ENCODE data around the gene FBXW12. TPM values are rescaled to one million over a fixed set of nuclear protein-coding genes. Genes with fewer than 3 reads are reported as not detected.
"Not testable (repeated sequence)": the region's sequence is repeated elsewhere in the genome, so short reads cannot be mapped to it uniquely, and the experiment has no call there.

Gene FBXW12
- total RNA-seq, 4 donors from 2014 or later = not detected

GRCh38 chr3:48395714-48396113, 23.7 kb downstream of the FBXW12 start:
- peak in 1 of 2 donors; percentile 65 for DNase-seq (ENCODE audit: low spot score in 2 of 2)
- intact Hi-C loops (cut with DNase I; ENCODE audit: low total_unique reads) = loop anchor here (5.0 kb wide), 1 partner anchor 118 kb away; no protein-coding TSS in a partner anchor
- 75 to 77% methylated on average over 3 of the region's 3 CpGs for WGBS, 2 donors
- no peak overlapping the region for H3K4me3 ChIP-seq (ENCODE audit: low read depth, poor library complexity, severe bottlenecking)
- no peak for TF ChIP-seq POLR2A (IDR thresholded peaks at IDR 0.05)
- TF ChIP-seq, protein P1, sequence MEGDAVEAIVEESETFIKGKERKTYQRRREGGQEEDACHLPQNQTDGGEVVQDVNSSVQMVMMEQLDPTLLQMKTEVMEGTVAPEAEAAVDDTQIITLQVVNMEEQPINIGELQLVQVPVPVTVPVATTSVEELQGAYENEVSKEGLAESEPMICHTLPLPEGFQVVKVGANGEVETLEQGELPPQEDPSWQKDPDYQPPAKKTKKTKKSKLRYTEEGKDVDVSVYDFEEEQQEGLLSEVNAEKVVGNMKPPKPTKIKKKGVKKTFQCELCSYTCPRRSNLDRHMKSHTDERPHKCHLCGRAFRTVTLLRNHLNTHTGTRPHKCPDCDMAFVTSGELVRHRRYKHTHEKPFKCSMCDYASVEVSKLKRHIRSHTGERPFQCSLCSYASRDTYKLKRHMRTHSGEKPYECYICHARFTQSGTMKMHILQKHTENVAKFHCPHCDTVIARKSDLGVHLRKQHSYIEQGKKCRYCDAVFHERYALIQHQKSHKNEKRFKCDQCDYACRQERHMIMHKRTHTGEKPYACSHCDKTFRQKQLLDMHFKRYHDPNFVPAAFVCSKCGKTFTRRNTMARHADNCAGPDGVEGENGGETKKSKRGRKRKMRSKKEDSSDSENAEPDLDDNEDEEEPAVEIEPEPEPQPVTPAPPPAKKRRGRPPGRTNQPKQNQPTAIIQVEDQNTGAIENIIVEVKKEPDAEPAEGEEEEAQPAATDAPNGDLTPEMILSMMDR (IDR thresholded peaks at IDR 0.05) = no peak

GRCh38 chr3:48397767-48398681, 26.0 kb downstream of the FBXW12 start:
- H3K4me3 ChIP-seq (ENCODE audit: low read depth, poor library complexity, severe bottlenecking) = no peak overlapping the region
- 70 to 74% methylated on average over 8 to 9 of the region's 9 CpGs for WGBS, 2 donors
- TF ChIP-seq, protein P1 (IDR thresholded peaks at IDR 0.05) = no peak
- no peak for TF ChIP-seq POLR2A (IDR thresholded peaks at IDR 0.05)
- DNase-seq (ENCODE audit: low spot score in 2 of 2) = peak in 1 of 2 donors; percentile 74
- intact Hi-C loops (cut with DNase I; ENCODE audit: low total_unique reads) = loop anchor here (5.0 kb wide), 1 partner anchor 121 kb away; no protein-coding TSS in a partner anchor

DNA sequence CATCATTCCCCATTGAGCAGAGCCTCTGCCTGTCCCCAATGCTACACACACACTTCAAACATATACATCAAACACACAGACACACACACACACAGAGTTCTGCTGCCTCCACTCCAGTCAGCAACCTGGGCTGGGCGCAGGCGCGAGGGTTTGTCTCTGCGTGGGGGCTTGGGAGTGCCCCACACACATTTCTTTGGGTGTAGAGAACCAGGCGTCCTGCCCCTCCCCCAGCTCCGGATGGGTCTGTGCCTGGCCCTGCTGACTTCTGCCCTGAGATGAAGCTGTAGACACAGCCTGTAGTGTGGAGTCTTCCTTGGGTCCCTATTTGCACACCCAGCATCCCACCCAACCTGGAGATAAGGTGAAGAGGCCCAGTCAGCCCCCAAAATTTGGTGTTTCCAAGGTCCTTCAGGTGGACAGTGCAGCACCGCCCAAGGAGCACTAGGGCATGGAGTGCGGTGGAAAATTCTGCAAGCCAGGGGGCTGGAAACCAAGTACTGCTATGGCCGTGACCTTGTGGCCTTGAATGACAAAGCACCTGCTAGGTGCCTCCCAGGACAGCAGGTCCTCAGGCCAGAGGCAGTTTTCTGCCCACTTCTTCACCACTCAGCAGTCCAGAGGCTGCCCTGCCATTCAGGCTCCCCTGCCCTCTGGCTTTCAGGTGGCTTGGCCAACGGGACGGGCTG, 26.8 kb downstream of the FBXW12 start:
- DNase-seq (ENCODE audit: low spot score in 2 of 2) = peak in 1 of 2 donors; percentile 80
- TF ChIP-seq, protein P1 (IDR thresholded peaks at IDR 0.05) = no peak
- TF ChIP-seq POLR2A (IDR thresholded peaks at IDR 0.05) = no peak
- WGBS, 2 donors = 55% methylated on average over 9 to 10 of the region's 11 CpGs
- intact Hi-C loops (cut with DNase I; ENCODE audit: low total_unique reads) = loop anchor here (5.0 kb wide), 1 partner anchor 122 kb away; no protein-coding TSS in a partner anchor
- no peak overlapping the region for H3K4me3 ChIP-seq (ENCODE audit: low read depth, poor library complexity, severe bottlenecking)

- no peak overlapping the region for H3K4me3 ChIP-seq (ENCODE audit: low read depth, poor library complexity, severe bottlenecking)
- WGBS, 2 donors = 42 to 51% methylated on average over 4 of the region's 4 CpGs
- no peak for TF ChIP-seq POLR2A (IDR thresholded peaks at IDR 0.05)
- TF ChIP-seq, protein P1 (IDR thresholded peaks at IDR 0.05) = no peak
- DNase-seq (ENCODE audit: low spot score in 2 of 2) = peak; percentile 19 to 70
- intact Hi-C loops (cut with DNase I; ENCODE audit: low total_unique reads) = loop anchor here (2.0 to 5.0 kb wide), 2 partner anchors 37 to 122 kb away; no protein-coding TSS in a partner anchor
Observed at GRCh38 chr3:48399387-48400172, 27.6 kb downstream of the FBXW12 start.

DNA sequence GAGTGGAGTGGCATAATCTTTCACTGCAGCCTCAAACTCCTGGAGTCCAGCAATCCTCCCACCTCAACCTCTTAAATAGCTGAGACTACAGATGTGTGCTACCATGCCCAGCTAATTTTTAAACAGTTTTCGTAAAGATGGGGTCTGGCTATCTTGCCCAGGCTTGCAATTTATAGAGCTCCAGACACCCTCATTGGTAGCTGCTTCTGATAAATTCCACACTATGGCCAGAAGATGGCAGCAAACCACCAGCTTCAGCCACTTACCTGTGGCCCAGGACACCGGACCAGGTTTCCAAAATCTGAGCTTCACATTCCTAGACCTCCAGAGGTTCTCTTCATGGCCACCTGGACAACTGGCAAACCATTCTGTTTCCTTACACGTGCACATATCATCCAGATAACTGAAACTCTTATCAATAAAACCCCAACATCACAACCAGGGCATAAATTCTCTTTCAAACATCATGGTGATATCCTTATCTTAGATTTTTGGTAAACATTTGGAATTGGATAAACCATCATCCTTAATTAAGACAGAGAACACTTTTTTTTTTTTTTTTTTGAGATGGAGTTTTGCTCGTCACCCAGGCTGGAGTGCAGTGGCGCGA, 28.9 kb downstream of the FBXW12 start:
- no peak overlapping the region for H3K4me3 ChIP-seq (ENCODE audit: low read depth, poor library complexity, severe bottlenecking)
- intact Hi-C loops (cut with DNase I; ENCODE audit: low total_unique reads) = loop anchor here (2.0 kb wide), 1 partner anchor 36 kb away; no protein-coding TSS in a partner anchor
- peak; percentile 59 to 85 for DNase-seq (ENCODE audit: low spot score in 2 of 2)
- 56 to 60% methylated on average over 6 of the region's 6 CpGs for WGBS, 2 donors
- TF ChIP-seq, protein P1 (IDR thresholded peaks at IDR 0.05) = no peak
- no peak for TF ChIP-seq POLR2A (IDR thresholded peaks at IDR 0.05)

- peak in 1 of 2 donors; percentile 76 for DNase-seq (ENCODE audit: low spot score in 2 of 2)
- intact Hi-C loops (cut with DNase I; ENCODE audit: low total_unique reads) = loop anchor here (2.0 kb wide), 1 partner anchor 35 kb away; no protein-coding TSS in a partner anchor
Observed at GRCh38 chr3:48401434-48401901, 29.4 kb downstream of the FBXW12 start.

More at GRCh38 chr3:48401434-48401901, 29.4 kb downstream of the FBXW12 start:
- 87 to 91% methylated on average over 12 of the region's 12 CpGs for WGBS, 2 donors
- H3K4me3 ChIP-seq (ENCODE audit: low read depth, poor library complexity, severe bottlenecking) = not testable (repeated sequence)

All from lower leg skin (tissue), 4 donors.